AG09309 (cell line): ENCODE data around the gene C9orf153.

Experiments
- DNase-seq: peaks from one replicate; pipeline ENCODE4 v3.0.0-alpha.2; 2010; ENCODE audit warnings: low read depth
- H3K4me3 ChIP-seq: 2 replicates; pipeline ENCODE4 v1.5.1; 2011; ENCODE audit warnings: mild to moderate bottlenecking, low read depth, low read length, moderate library complexity; ENCODE audit not compliant: control insufficient read depth
- CTCF ChIP-seq: IDR thresholded peaks from 2 replicates; pipeline ENCODE4 v1.5.1; 2011; ENCODE audit warnings: mild to moderate bottlenecking, low read depth, low read length, inconsistent platforms; ENCODE audit not compliant: insufficient read depth, control insufficient read depth; ENCODE audit errors: missing control alignments

The C9orf153 gene

GRCh38 chr9:86263876-86264275 lies 4.4 kb upstream of the C9orf153 start:
- no peak for TF ChIP-seq CTCF
- H3K4me3 ChIP-seq: no peak overlapping the region

GRCh38 chr9:86262492-86262891 lies 3.0 kb upstream of the C9orf153 start:
- no peak for DNase-seq
- no peak overlapping the region for H3K4me3 ChIP-seq
- no peak for TF ChIP-seq CTCF

More at GRCh38 chr9:86263876-86264275, 4.4 kb upstream of the C9orf153 start:
- DNase-seq: no peak

GRCh38 chr9:86257391-86257790 lies 2.1 kb downstream of the C9orf153 start:
- no peak for TF ChIP-seq CTCF
- no peak overlapping the region for H3K4me3 ChIP-seq
- DNase-seq: no peak

- H3K4me3 ChIP-seq: no peak overlapping the region
- no peak for DNase-seq
- TF ChIP-seq CTCF: no peak
These were observed 2.8 kb downstream of the C9orf153 start for GRCh38 chr9:86256653-86257052.

GRCh38 chr9:86253577-86253976 lies 5.9 kb downstream of the C9orf153 start:
- TF ChIP-seq CTCF: no peak
- no peak overlapping the region for H3K4me3 ChIP-seq
- DNase-seq: no peak

- no peak for DNase-seq
- H3K4me3 ChIP-seq: no peak overlapping the region
- no peak for TF ChIP-seq CTCF
These were observed 6.6 kb downstream of the C9orf153 start for GRCh38 chr9:86252870-86253269.

- no peak for TF ChIP-seq CTCF
These were observed 9.3 kb downstream of the C9orf153 start for GRCh38 chr9:86250123-86250522.

More at GRCh38 chr9:86250123-86250522, 9.3 kb downstream of the C9orf153 start:
- no peak for DNase-seq
- no peak overlapping the region for H3K4me3 ChIP-seq
